Heart left ventricle (tissue), 13 donors: ENCODE data around the gene CRADD.

Experiments
- POLR2A ChIP-seq, 2 donors: fragments of 450-650 bp; IDR thresholded peaks; one replicate each; pipeline ENCODE4 v1.6.1; 2017; ENCODE audit warnings: antibody characterized with exemption in 2 of 2, mild to moderate bottlenecking in 2 of 2, moderate library complexity in 2 of 2
- TF ChIP-seq, protein P1 (sequence below), 12 donors: fragments of 200-600 bp; sonication (generic) in 4 of 12; IDR thresholded peaks; one replicate each; pipeline versions ENCODE4 v1.5.0 to v1.8.0; 2018 to 2022; ENCODE audit warnings: antibody characterized with exemption in 12 of 12, mild to moderate bottlenecking in 5 of 12
- donor health status: ischemic (EF 13 %, LVEDD 7.1; RV severe dilation, severe dysfunction).
- donor health status: DM: no; HTN: yes; CAD: no.
- donor health status: DM: no; HTN: no; CAD: no.
- donor health status: ischemic (EF 25% LVEDD 6.9; RV normal size, moderate dysfunction).
- donor health status: ischemic (EF 25% LVEDD 5.7; RV mildly dilated, moderate dysfunction).
- donor health status: ischemic (EF 35%, LVEDD 5.7; RV mildly dilated, moderate dysfunction).
- donor health status: nonischemic (EF 11% LVEDD 7.7; RV severe dilation, severe dysfunction).
- donor health status: DM: yes; HTN: yes; CAD: no.
- donor health status: PGD.
- donor health status: ischemic (EF 29% LVEDD 5.4; RV normal size, mild dysfunction).
- donor health status: nonischemic (EF 23%, LVEDD 6.1; RV moderate dilation, normal function).

- no peak for TF ChIP-seq POLR2A (IDR thresholded peaks at IDR 0.05)
- TF ChIP-seq, protein P1, sequence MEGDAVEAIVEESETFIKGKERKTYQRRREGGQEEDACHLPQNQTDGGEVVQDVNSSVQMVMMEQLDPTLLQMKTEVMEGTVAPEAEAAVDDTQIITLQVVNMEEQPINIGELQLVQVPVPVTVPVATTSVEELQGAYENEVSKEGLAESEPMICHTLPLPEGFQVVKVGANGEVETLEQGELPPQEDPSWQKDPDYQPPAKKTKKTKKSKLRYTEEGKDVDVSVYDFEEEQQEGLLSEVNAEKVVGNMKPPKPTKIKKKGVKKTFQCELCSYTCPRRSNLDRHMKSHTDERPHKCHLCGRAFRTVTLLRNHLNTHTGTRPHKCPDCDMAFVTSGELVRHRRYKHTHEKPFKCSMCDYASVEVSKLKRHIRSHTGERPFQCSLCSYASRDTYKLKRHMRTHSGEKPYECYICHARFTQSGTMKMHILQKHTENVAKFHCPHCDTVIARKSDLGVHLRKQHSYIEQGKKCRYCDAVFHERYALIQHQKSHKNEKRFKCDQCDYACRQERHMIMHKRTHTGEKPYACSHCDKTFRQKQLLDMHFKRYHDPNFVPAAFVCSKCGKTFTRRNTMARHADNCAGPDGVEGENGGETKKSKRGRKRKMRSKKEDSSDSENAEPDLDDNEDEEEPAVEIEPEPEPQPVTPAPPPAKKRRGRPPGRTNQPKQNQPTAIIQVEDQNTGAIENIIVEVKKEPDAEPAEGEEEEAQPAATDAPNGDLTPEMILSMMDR (IDR thresholded peaks at IDR 0.05): no peak
Measured at GRCh38 chr12:93786656-93787397, 109.7 kb downstream of the CRADD start.
